Measurements from ENCODE around the gene GPR78.

The GPR78 gene

GRCh38 chr4:8586246-8586645, 6.1 kb downstream of the GPR78 start:
- no peak overlapping the region for H3K4me3 ChIP-seq (ENCODE audit: low read depth, low read length)
- H3K4me1 ChIP-seq (ENCODE audit: control insufficient read depth, insufficient read depth, low read length): no peaks in the 10 kb centered on the region
- no peaks in the 10 kb centered on the region for H3K36me3 ChIP-seq (ENCODE audit: control insufficient read depth in 2 of 2, insufficient read depth in 1 of 2, low read length in 2 of 2)
- ChIA-PET POLR2A (no interaction called here), CTCF (interaction anchor here (0.6 to 1.5 kb wide), 7 partner anchors 9 to 170 kb away, joined by 3 to 8 read pairs (median 4); no protein-coding TSS in a partner anchor)
- no peaks in the 10 kb centered on the region for H3K9me3 ChIP-seq (ENCODE audit: control insufficient read depth, insufficient read depth, low read depth, low read length)
- TF ChIP-seq SCRT2 (tag by site-specific recombination; IDR thresholded peaks at IDR 0.05): peak; percentile 36; the same call in 1 of the 2 replicates
- no peak for TF ChIP-seq ZNF26 (tag by site-specific recombination; IDR thresholded peaks at IDR 0.05)
- no peak overlapping the region for H3K27ac ChIP-seq (ENCODE audit: extremely low read depth, low read depth, low read length)

GRCh38 chr4:8586671-8587468, 6.7 kb downstream of the GPR78 start:
- TF ChIP-seq SP2 (tag by site-specific recombination; IDR thresholded peaks at IDR 0.05): no peak
- 0 out of 2 replicates have a peak, but pooled peaks have one; percentile 22 for TF ChIP-seq EGR2 (tag by site-specific recombination; IDR thresholded peaks at IDR 0.05; ENCODE audit: low read depth)
- CTCF ChIA-PET: interaction anchor here (0.6 to 1.5 kb wide), 10 partner anchors 9 to 488 kb away, joined by 3 to 8 read pairs (median 3); no protein-coding TSS in a partner anchor
- Histone ChIP-seq H3K36me3 (ENCODE audit: control insufficient read depth in 2 of 2, insufficient read depth in 1 of 2, low read length in 2 of 2) (no peaks in the 10 kb centered on the region), H3K4me1 (ENCODE audit: control insufficient read depth, insufficient read depth, low read length) (no peaks in the 10 kb centered on the region), H3K27ac (ENCODE audit: extremely low read depth, low read depth, low read length) (no peak overlapping the region), H3K4me3 (ENCODE audit: low read depth, low read length) (no peak overlapping the region), H3K9me3 (ENCODE audit: control insufficient read depth, insufficient read depth, low read depth, low read length) (no peaks in the 10 kb centered on the region)
- POLR2A ChIA-PET: no interaction called here

- CTCF ChIA-PET: interaction anchor here (0.5 to 0.7 kb wide), 5 partner anchors 40 to 1823 kb away, joined by 3 read pairs; no protein-coding TSS in a partner anchor
These were observed 7.4 kb downstream of the GPR78 start for GRCh38 chr4:8587469-8588195.

More at GRCh38 chr4:8587469-8588195, 7.4 kb downstream of the GPR78 start:
- Histone ChIP-seq H3K27ac (ENCODE audit: extremely low read depth, low read depth, low read length) (no peak overlapping the region), H3K4me3 (ENCODE audit: low read depth, low read length) (no peak overlapping the region), H3K9me3 (ENCODE audit: control insufficient read depth, insufficient read depth, low read depth, low read length) (no peaks in the 10 kb centered on the region), H3K36me3 (ENCODE audit: control insufficient read depth in 2 of 2, insufficient read depth in 1 of 2, low read length in 2 of 2) (no peaks in the 10 kb centered on the region), H3K4me1 (ENCODE audit: control insufficient read depth, insufficient read depth, low read length) (no peaks in the 10 kb centered on the region)
- POLR2A ChIA-PET: no interaction called here
- TF ChIP-seq SCRT2 (tag by site-specific recombination; IDR thresholded peaks at IDR 0.05): no peak
- TF ChIP-seq ZNF19 (tag by site-specific recombination; IDR thresholded peaks at IDR 0.05; ENCODE audit: low read depth): no peak
- TF ChIP-seq ZNF529 (tag by site-specific recombination; IDR thresholded peaks at IDR 0.05; ENCODE audit: insufficient replicate concordance): no peak
- no peak for TF ChIP-seq ZNF561 (tag by site-specific recombination; IDR thresholded peaks at IDR 0.05; ENCODE audit: borderline replicate concordance)
- no peak for TF ChIP-seq ZFP69B (tag by site-specific recombination; IDR thresholded peaks at IDR 0.05)
- no peak for TF ChIP-seq ZNF16 (tag by site-specific recombination; IDR thresholded peaks at IDR 0.05; ENCODE audit: low read depth)
- no peak for TF ChIP-seq ZNF624 (tag by site-specific recombination; IDR thresholded peaks at IDR 0.05)
- TF ChIP-seq ZNF37A (tag by site-specific recombination; IDR thresholded peaks at IDR 0.05): no peak
- TF ChIP-seq ZNF302 (tag by site-specific recombination; IDR thresholded peaks at IDR 0.05; ENCODE audit: low read depth): no peak
- no peak for TF ChIP-seq ZNF311 (tag by site-specific recombination; IDR thresholded peaks at IDR 0.05; ENCODE audit: borderline replicate concordance)
- no peak for TF ChIP-seq ZBTB7A (tag by site-specific recombination; IDR thresholded peaks at IDR 0.05; ENCODE audit: low read depth)
- no peak for TF ChIP-seq ZNF792 (tag by site-specific recombination; IDR thresholded peaks at IDR 0.05)
- no peak for TF ChIP-seq ZNF324 (tag by site-specific recombination; IDR thresholded peaks at IDR 0.05)
- TF ChIP-seq INSM2 (tag by site-specific recombination; IDR thresholded peaks at IDR 0.05): no peak
- no peak for TF ChIP-seq ZNF837 (tag by site-specific recombination; IDR thresholded peaks at IDR 0.05)
- no peak for TF ChIP-seq ZNF362 (tag by site-specific recombination; IDR thresholded peaks at IDR 0.05)
- no peak for TF ChIP-seq OSR2 (tag by site-specific recombination; IDR thresholded peaks at IDR 0.05)

Data from HEK293 (cell line).